CD4-positive, alpha-beta T cell treated with Interleukin-6 at 100 ng/mL for 8 hours (primary cell): ENCODE results near the gene FHOD1.

Experiments
- DNase-seq: peaks from one replicate; pipeline ENCODE4 v3.0.0-alpha.2; 2020; ENCODE audit warnings: mixed read lengths, low spot score

Gene FHOD1

DNA sequence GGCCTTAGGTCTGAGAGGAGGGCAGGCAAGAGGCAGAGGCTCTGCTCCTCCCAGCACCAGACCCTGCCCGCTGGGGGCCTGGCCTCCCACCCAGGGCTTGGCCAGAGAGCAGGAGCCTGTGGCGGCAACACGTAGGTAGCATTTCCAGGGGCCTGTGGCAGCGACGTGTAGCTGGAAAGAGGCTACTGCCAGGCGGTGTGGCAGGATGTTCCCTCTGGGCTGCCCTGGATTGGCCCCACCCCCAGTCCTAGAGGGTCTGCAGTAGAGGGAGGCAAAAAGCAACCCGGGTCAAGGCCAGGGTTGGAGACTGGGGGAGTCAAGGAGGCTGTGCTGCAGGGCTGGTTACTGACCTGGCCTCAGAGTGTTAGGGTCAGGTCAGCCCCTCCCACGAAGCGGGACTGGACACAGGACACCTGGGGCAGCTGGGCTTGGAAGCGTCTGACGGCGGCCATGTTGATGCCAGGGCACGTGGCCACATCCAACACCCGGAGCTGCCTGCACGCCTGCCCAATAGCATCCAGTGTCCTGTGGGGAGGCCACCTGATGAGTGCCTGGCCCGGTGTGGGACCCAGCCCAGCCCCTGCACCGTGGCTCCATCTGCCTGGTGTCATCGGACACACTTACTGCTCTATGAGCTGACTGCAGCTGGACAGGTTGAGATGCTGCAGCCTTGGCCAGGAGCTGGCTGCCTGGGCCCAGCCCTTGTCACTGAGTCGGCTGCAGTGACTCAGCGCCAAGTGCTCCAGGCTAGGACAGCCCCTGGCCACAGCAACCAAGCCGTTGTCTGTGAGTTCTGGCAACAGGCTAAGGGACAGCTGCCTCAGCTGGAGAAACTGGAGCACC is 39.8 kb downstream of the FHOD1 start:
- DNase-seq, result no peak

DNA sequence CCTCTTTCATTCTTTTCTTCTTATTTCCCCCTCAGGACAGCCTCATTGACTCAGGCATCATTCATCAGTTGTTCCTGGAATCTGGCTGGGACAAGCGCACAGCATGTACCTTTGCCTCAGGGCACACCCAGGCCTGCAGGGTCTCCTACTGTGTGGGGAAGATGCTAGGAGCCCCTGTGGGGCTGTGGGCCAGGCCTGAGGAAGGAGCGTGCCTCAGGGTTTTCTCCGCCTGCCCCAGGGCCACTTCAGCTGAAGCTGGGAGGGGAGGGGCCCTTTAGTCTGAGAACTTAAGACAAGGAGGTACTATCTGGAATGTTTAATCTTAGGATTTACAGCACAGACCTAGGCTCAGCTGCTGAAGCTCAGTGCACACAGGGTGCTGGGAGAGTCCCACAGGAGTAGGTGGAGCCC is 40.4 kb downstream of the FHOD1 start:
- DNase-seq, result no peak

DNA sequence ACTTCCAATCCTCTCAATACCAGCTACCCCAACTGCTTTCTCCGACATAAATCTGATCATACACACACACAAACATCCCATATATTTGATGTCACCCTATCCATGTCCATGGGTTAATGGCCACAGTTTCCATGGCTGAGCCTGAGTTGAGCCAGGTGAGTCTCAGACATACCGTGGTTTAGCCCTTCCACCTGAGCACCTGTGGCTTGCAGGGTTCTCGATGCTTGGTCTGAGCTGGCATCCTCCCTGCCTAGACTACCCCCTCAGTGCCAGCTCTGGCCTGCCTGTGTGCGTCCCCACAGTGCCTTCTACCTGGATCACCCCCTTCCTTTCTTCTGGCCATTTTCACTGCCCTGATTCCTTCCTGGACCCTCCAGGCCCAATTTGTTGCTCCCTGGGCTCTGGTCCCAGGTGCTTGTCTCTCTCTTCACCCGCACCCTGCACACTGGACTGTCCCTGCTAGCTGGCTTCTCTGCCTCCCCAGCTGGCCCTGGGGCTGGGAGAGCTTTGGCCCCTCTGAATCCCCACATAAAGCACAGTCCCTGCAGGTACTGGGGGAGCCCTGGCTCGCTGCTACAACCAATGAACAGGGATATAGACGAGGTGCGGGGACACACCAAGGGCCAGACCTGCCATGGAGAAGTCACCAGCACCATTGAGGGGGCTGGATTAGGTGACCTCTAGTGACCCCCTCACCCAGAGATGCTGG is 41.0 kb downstream of the FHOD1 start:
- DNase-seq, result no peak

DNA sequence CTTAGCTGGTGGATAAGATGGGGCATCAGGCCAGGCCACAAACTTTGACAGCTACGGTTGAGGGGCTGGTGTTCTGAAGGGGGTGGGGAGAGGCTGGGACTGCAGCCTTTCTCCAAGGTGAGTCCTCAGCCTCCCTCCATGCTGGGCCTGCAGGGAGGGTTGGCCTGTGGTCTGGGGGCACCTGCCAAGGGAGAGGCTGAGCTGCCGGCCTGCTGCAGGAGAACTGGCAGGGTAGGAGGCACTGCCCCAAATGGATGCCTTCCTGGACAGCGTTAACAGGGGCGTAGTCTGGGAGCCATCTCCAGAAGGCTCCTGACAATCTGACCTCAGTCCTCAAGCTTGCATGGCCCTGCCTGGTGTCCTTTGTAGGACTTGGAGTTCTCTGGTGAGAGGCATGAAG is 43.2 kb downstream of the FHOD1 start:
- no peak for DNase-seq

DNA sequence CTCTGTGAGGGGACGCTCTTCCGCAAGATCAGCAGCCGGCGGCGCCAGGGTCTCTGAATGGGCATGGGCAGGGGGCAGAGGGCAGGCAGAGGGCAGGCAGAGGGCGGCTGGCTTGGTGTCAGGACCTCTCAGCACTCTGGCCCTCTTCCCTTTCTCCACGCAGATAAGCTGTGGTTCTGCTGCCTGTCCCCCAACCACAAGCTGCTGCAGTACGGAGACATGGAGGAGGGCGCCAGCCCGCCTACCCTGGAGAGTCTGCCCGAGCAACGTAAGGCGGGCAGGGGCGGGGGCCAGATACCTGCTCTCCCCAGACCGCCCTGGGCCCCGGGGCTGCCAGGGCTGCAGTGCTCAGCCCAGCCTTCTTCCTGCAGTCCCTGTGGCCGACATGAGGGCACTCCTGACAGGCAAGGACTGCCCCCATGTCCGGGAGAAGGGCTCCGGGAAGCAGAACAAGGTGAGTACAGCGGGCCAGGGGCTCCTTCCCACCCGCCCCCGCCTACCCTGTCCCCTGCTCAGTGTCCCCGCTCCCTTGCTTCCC is 44.3 kb downstream of the FHOD1 start:
- DNase-seq, result no peak

DNA sequence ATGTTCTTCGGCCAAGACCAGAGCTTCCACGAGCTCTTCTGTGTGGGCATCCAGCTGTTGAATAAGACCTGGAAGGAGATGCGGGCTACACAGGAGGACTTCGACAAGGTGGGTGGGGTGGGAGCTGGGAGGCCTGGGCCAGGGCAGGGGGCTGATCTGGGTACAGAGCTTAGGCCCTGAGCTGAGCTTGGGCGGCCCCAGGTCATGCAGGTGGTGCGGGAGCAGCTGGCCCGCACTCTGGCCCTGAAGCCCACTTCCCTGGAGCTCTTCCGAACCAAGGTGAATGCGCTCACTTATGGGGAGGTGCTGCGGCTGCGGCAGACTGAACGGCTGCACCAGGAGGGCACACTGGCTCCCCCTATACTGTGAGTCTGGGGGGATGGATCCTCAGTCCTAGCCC is 44.9 kb downstream of the FHOD1 start:
- no peak for DNase-seq

DNA sequence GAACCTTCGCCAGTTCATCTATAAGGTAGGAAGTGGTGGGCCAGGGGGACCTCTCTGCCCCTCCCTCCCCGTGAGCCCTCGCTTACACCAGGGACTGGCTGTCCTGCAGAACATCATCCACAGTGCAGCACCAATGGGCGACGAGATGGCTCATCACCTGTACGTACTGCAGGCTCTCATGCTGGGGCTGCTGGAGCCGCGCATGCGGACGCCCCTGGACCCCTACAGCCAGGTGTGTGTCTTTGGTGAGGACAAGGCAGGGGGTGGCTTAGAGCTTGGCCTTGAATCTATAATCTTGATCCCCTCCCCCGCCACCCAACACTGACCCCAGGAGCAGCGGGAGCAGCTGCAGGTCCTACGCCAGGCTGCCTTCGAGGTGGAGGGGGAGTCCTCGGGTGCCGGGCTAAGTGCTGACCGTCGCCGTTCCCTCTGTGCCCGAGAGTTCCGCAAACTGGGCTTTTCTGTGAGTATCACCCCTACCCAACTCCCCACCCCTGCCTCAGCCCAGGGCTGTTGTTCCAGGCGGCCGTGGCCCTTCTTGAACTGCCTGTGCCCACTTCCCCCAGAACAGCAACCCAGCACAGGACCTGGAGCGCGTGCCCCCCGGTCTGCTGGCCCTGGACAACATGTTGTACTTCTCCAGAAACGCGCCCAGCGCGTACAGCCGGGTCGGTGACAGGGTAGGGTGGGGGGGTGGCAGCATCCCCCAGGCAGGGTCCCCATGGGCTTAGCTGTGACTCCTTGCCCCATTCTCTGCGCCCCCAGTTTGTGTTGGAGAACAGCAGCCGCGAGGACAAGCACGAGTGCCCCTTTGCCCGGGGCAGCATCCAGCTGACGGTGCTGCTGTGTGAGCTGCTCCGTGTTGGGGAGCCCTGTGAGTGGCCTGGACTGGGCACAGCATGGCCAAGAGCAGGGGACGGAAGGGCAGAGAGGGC is 45.6 kb downstream of the FHOD1 start:
- no peak for DNase-seq

DNA sequence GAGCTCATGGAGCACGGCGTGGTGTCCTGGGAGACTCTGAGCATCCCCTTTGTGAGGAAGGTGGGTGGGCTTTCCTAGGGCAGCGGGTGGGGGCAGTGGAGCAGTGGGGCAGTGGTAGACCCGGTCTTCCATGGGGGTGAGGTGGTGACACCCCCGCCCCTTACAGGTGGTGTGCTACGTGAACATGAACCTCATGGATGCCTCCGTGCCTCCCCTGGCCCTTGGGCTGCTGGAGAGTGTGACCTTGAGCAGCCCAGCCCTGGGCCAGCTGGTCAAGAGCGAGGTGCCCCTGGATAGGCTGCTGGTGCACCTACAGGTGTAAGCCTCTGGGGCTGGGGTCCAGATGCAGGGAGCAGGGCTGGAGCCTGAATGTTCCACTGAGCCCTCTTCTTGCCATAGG is 46.8 kb downstream of the FHOD1 start:
- no peak for DNase-seq

DNA sequence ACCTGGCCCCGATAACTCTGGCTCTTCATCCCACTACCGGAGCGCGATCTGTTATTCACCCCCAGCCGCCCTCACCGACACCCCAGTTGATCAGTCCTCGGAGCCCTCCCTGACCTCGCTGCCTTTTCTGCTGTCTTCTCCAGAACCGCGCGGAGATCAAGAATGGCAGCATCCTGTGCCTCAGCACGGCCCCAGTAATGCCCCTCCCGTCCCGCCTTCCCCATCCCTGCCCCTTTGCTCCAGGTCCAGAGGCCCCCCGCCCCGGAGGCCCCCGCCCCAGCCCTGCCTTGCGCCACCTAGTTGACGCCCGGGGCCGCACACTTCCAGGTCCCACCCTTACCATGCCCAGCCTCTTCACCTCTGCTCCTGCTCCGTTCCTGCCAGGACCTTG is 47.5 kb downstream of the FHOD1 start:
- no peak for DNase-seq

DNA sequence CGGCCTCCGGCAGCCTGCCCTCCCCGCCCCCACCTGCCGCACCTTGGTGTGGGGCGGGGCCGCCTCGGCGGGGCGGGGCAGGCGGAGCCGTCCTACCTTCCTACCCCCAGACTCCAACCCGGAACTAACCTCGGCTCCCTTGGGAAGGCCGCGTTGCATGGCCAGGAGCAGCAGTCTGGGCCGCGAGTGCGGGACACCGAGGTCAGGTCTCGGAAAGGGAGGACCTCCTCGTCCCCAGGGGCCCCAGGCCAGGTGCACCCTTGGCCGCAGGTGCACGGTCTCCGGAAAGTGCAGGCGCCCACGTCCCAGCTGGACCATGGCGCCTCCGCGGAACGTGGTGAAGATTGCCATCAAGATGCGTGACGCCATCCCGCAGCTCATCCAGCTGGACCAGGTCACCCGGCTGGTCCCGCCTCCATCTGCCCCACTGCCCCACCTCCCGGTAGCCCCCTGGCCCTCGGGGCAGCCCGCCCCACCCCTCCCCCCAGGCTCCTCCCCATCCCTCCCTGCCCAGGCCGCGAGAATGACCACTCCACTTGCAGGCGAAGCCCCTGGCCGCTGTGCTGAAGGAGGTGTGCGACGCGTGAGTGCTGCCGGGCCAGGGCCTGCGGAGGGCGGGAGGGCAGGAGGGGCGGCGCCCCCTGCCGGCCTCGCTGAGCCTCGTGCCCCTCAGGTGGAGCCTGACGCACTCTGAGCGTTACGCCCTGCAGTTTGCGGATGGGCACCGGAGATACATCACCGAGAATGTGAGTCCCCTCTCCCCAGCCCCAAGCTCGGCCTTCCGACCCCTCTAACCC is 48.1 kb downstream of the FHOD1 start, which contains the start of gene ELMO3:
Gene ELMO3 (plus strand): TSS at position 121 of the 797 bp plus-strand sequence. CDS start 196 bp downstream, at position 317.
- DNase-seq, result no peak

DNA sequence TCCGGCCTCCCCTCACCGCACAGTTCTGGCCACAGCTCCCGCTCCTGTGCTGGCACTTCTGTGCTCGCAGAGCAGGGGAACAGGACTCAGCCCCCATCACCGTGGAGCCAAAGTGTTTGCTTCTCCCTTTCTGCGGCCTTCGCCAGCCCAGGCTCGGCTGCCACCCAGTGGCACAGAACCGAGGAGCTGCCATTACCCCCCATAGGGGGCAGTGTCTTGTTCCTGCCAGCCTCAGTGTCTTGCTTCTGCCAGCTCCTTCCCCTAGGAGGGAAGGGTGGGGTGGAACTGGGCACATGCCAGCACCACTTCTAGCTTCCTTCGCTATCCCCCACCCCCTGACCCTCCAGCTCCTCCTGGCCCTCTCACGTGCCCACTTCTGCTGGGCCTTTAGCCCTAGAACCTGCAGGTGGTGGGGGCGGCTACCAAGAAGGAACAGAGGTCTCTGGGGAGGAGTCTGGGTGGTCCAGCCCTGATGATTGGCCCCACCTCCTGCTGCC is 49.0 kb downstream of the FHOD1 start:
- DNase-seq, result no peak

DNA sequence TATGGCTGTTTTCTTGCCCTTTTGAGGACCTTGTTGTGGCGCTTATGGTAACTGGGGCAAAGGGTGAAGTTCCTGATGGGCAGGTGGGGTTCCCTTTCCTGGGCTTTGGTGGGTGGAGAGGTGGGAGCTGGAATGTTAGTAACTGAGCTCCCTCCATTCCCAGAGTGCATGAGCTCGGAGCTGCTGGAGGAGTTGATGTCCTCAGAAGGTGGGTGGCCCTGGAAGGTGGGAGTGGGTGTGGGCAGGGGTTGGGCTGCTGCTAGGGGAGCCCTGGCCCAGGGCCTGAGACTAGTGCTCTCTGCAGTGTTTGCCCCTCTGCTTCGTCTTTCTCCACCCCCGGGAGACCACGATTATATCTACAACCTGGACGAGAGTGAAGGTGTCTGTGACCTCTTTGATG is 49.6 kb downstream of the FHOD1 start:
- DNase-seq, result no peak

DNA sequence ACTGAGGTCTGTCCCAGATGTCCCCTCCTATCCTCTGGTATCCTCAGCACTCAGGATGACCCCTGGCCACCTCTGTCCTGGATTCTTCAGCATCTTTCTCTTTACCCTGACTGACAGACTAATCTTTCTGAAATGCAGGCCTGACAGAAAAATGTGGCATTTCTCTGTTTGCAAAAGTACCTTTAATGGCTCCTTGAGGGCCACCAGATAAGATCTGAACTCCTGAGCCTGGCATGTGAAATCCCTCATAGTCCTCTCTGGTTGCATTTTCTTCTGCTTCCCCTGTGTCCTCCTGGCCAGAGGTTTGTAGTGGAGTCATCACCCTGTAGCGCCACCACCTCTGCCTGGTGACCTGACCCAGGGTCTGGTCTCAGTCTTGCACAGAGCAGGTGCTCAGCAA is 50.4 kb downstream of the FHOD1 start:
- DNase-seq, result no peak

DNA sequence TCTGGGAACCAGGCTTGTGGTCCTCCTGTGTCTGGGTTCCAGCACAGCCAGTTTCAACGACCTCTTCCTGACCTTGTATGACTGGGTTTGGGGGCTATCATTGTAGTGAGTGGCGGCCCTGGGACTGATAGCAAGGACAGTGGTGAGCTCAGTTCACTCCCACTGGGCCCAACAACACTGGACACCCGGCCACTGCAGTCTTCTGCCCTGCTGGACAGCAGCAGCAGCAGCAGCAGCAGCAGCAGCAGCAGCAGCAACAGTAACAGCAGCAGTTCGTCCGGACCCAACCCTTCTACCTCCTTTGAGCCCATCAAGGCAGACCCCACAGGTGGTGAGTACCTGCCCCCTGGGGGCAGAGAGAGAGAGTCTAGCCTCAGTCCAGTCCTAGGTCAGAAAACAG is 51.6 kb downstream of the FHOD1 start:
- DNase-seq, result no peak

DNA sequence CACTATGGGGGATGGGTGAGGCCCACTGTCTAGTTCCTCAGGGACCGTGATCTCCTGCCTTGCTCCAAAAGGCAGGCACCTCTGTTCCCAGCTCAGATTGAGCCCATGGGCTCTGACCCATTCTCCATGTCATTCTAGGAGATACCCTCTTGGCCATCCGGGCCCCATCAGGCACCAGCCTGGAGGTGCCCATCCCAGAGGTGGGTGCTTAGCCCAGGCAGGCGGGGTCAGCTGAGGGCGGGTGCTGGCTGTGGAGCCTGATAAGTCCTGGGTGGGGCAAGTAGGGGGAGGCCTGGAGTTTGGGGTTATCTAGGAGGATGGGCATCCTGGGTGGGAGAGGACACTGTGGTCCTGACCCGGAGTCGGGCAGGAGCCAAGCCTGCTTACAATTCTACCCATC is 53.0 kb downstream of the FHOD1 start:
- DNase-seq, result no peak

DNA sequence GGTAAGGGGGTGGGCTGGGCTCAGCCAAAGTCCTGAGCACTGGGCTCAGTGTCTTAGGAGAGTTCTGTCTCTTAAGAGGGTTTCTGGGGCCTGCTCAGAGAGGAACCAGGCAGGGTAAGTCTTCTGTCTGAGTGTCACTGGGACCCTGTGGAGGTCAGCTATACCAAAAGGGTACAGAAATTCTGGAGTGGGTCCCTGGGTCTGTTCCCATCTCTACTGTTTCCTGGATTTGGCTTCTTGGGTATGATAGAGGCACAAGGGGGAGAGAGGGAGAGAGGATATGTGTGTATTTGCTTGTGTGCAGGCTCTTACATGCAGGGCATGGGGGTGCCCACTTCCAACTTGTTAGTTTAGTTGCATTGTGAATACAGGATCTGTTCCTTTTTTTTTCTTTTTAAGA is 53.7 kb downstream of the FHOD1 start:
- no peak for DNase-seq

DNA sequence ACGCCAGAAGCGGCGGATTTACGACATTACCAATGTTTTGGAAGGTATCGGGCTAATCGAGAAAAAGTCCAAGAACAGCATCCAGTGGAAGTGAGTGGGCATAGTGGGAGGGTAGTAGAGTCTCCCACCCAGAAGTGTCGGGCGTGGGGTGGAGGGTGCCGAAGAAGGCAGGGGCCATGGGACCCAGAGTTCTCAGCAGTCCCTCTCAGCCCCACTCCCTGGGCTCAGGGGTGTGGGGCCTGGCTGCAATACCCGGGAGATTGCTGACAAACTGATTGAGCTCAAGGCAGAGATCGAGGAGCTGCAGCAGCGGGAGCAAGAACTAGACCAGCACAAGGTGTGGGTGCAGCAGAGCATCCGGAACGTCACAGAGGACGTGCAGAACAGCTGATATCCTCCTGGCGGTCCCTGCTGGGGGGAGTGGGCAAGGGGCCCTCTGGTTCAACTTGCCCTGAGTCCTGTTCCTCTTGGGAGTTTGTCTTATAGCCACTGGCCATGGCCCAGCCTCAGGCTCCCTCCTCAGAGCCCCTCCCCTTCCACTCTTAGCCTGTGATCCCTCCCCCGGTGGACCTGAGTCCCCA is 54.4 kb downstream of the FHOD1 start:
- no peak for DNase-seq

DNA sequence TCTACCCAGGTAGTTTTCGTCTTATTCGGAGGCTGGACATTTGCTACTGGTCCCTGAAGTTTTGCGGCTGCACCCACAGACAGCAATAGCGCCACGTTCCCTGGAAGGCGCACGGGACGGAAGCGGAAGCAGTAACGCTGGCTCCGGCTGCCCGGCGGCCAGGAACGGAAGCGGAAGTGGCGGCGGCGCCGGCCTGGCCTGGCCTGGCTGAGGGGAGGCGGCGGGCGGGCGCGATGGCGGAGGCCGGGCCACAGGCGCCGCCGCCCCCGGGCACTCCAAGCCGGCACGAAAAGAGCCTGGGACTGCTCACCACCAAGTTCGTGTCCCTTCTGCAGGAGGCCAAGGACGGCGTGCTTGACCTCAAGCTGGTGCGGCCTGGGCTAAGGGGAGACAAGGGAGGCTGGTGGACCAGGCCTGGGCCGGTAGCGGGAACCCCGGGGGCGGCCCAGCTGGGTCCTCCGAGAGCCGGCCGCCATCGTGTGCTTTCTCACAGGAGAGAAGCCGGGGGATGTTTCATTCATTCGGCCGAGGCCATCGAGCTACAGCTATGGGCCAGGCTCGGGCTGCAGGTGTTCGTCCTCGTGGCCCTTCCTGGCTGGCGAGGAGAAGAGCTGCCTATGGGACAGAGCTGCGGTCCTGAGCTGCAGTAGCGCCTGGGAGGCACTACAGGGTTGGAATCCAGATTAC is 55.1 kb downstream of the FHOD1 start, which contains the start of gene E2F4:
Gene E2F4 (plus strand): TSS at position 161 of the 687 bp plus-strand sequence. CDS start 73 bp downstream, at position 234.
- peak; percentile 85 for DNase-seq

DNA sequence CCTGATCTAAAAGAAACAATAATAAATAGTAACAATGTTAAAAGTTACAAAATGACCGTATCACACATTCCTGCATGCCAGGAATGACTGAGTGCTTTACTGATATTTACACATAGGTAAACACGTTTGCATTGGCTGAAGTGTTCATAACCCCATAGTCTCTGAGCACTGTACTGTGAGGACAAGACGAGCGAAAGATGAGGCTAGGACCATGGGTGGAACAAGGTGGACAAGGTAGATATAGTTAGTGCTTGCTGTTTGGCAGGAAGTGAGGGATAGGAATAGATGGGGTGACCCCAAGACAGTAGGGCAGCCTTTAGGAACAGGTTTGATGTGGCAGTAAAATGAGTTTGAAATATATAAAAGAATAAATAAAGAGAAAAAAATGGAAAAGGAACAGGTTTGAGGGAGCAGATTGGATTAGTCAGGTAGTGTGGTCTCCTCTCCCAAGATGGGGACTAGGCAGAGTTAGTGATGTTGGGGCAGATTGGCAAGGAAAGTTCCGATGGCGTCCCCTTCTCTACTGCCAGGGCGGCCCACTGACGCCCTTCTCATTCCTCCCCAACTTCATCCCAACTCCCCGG is 55.8 kb downstream of the FHOD1 start:
- no peak for DNase-seq
